NCI-H748 treated with DMSO at 0.1 percent for 48 hours (cell line): ENCODE data around the gene ZBED4.
A peak's percentile ranks its signal among the peaks of the same experiment; 100 is the strongest.

Experiments
- DNase-seq: peaks from one replicate; lab custom pipeline; 2025; lab: John Stamatoyannopoulos, UW

ZBED4 gene

GRCh38 chr22:49901457-49901856 is 47.8 kb downstream of the ZBED4 start:
- DNase-seq: no peak

DNA sequence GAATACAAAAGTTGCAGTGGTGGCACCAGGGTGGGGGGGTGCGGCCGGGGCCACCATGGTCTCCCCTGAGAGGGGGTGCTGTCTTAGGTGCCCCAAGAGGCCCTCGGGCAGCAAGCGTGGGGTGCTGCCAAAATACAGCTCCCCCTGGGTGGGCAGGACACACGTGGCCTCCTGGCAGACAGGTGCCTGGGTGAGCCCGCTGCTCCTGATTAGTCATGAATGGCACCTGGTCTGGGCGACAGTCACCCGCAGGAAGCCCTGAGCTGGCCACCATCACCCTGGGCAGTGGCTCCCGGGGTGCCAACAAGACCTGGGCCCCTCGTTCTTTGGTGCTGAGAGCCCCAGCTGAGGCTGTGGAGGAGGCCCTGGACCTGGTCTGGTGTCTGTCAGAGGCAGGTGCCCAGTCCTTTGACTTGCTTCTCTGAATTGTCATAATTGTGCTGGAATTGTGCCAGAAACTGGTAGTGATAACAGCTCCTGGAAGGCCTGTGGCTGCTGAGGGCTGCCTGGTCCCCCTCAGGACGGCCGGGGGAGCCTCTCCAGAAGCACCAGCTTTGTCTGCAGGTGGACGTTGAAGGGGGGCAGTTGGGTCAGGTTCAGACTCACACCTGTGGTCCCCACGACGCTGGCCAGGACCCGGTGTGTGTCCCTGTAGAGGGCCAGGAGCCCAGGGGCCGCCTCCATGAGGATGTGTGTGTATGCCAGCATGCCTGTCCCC is 49.8 kb downstream of the ZBED4 start:
- no peak for DNase-seq

- no peak for DNase-seq
Measured at GRCh38 chr22:49904040-49904369, 50.4 kb downstream of the ZBED4 start.

- DNase-seq: no peak
Measured at GRCh38 chr22:49905465-49905864, 51.8 kb downstream of the ZBED4 start.

- no peak for DNase-seq
Measured at GRCh38 chr22:49906071-49906798, 52.6 kb downstream of the ZBED4 start.

- no peak for DNase-seq
Measured at GRCh38 chr22:49906799-49907290, 53.2 kb downstream of the ZBED4 start.

DNA sequence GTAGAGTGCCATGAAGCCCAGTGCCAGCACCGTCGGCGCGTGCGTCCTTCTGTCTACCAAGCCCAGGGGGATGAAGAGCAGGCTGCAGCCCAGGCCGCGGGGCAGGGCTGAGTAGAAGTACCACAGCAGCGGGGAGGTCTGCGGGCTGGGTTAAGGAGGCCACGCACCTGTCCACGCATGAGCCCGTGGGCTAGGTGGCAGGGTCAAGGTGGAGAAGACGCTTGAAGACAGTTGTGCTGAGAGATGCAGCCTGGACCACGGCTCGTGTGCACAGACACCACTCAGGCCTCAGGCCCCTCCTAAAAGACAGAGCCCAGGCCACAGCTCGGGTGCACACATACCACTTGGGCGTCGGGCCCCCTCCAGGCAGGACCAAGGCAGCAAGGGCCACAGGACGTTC is 54.2 kb downstream of the ZBED4 start:
- no peak for DNase-seq

GRCh38 chr22:49909476-49910205 is 56.0 kb downstream of the ZBED4 start:
- DNase-seq: no peak

DNA sequence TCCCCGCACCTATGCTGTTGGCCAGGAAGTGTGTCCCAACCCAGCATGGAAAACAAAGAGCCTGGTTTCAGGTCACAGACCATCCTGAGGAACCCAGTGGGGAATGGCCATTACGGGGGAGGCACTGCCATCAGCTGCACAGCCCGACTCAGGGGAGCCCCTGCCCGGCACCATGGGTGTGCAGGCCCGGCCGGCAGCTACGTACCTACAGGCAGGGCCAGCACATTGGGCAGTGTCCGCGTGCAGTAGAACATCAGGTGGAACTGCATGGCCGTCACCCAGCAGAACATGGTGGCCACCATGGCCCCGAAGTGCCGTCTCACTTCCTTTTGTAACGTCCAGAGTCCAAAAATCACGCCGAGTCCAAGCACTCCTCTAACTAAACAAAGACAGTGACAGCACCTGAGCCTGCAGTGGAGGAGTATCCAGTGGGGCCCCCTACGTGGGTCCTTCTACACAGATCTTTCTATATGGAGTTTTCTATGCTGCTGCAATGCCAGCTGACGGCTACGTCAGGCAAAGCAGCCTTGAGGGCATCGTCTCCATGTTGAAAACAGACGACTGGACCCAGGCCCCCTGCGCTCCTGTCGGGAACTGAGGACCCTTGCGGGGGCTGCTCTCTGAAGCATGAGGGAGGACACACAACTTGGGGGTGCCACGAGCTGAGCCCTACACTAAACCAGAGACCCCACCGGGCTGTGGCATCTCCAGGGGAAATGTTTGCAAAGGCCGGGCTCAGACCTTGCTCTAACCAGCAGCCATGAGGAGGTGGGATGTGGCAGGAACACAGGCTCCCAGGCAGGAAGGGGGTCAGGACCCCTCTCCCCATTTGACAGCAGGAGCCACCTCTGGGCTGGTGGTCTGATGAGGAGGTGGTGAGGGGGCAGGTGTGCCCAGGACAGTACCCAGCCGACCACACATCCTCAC is 56.8 kb downstream of the ZBED4 start:
- no peak for DNase-seq

DNA sequence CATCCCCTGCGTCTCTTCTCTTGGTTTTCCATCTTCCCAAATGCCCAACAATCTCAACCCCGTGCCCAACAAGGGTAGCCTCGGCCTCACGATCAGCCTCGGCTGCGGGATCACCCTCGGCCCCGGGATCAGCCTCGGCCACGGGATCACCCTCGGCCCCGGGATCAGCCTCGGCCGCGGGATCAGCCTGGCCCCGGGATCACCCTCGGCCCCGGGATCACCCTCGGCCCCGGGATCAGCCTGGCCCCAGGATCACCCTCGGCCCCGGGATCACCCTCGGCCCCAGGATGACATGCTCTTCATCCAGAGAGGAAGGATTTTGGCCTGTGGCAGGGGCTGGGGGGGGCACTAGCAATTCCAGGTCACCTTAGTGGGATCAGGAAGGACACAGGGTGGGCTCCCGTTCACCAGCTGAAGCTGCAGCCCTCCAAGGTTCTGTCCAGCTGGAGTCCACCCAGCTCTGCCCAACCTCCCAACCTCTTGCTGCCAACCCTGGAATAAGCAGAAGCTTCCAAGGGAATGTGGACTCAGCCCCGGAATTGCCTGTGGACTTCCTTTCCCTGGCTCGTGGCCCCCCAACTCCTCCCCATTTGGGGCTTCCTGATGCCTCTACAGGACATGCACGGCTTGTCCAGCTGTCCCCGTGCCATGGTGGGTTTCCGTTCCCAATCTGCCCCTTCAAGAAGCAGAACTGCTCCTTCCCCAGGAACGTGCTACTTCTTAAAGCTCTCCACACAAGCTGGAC is 58.4 kb downstream of the ZBED4 start:
- DNase-seq: no peak

- no peak for DNase-seq
Measured at GRCh38 chr22:49913026-49913425, 59.4 kb downstream of the ZBED4 start.

DNA sequence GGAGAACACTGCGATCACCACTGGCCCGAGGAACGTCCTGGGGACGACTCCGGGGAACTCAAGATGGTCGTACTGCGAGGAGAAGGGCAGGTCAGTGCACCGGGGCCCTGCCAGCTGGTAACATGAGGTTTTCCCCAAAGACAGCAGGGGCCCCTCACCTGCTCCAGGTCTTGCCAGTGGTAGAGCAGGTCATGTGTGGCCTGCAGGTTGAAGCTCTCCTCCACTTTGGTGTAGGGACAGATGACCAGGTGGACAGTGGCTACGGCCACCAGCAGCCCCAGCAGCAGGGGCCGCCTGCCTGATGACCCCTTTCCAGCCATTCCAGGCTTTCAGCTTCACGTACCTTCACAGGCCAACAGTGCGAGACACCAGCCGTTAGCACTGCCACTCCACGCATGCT is 59.8 kb downstream of the ZBED4 start:
- DNase-seq: no peak

DNA sequence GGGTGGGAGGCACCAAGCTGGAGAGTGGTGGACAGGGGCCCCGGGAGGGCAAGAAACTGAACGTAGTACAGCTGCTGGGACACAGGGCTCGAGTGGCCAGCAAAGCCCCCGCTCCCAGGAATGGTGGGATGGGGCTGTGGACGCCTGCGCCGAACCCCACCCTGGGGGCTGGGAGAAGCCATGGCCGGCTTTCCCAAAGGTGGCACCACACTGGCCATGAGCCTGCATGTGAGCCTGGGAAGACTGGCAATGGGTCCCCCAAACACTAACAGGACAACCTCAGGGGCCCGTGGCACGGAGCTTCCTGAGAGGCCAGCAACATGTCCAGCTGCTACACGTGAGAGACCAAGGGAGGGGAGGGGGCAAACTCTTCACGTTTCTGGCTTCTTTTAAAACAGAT is 60.6 kb downstream of the ZBED4 start:
- no peak for DNase-seq

DNA sequence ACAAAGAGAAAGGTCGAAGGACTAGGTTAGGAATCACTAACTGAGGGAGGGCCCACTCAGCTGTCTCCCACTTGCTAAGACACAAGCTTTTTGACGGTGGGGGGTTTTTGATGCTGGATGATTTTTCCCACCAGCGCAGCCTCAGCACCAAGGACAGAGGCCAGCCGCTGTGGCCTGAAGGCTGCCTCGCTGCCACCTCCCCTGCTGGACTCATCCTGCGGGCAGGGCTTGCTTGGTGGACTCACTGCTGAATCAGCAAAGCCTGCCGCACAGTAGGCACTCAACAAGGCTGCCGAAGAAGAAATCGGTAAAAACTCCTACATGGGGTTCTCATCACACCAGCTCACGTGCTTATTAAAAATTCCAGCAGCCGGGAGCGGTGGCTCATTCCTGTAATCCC is 62.0 kb downstream of the ZBED4 start:
- DNase-seq: no peak

GRCh38 chr22:49916831-49917230 is 63.2 kb downstream of the ZBED4 start:
- DNase-seq: no peak

- DNase-seq: peak; percentile 88
Measured at GRCh38 chr22:49917974-49918910, 64.6 kb downstream of the ZBED4 start, which contains the start of the genes ALG12 and CRELD2. ALG12 (minus strand) TSS chr22:49918438; CDS start chr22:49913765, 4,673 bp downstream. CRELD2 (plus strand) TSS chr22:49918634; CDS start chr22:49918770, 136 bp downstream.

DNA sequence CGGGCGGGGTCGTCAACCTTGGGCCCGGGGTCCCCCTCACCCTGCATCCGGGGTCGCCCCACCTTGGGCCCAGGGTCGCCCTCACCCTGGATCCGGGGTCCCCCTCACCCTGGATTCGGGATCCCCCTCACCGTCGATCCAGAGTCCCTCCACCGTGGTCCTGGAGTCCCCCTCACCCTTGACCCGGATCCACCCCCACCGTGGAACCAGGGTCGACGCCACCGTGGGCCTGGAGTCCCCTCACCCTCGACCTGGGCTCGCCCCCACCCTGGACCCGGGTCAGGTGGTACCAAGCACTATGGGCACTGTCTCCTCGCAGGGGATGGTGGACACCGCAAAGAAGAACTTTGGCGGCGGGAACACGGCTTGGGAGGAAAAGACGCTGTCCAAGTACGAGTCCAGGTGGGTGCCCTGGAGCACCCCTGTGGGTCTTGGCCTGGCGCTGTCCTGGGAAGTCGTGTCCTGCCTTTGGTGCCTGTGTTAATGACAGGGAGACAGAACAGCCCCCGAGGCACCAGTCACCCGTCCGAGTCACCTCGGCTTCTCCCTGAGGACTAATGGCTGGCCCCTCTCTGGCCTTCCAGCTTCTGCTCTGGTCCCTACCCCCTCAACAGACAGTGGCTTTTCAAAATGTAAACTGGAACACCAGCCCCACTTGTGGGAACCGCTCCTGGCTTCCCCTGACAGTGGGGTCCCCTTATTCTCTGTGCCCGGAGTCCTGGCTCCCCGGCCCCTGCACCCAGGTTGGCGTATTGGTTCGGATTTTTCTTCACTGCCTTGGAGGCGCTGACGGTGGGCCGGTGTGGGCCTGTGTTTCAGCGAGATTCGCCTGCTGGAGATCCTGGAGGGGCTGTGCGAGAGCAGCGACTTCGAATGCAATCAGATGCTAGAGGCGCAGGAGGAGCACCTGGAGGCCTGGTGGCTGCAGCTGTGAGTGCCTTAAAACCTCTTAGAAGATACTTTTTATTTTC is 65.6 kb downstream of the ZBED4 start:
- DNase-seq: no peak

DNA sequence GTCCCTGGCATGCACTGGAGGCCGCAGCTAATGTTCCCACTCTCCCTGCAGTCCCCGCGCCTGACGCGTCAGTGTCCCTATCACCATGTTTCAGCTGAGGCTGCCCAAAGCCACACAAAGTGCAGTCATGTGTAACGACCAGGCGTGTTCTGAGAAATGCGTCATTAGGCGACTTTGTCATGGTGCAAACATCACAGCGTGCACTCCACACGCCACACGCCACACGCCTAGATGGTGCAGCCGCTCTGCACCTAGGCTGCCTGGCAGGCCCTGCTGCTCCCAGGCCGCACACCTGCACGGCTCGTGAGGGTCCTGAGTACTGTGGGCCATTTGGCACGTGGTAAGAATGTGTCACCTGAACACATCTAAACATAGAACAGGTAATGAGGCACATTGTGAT is 67.2 kb downstream of the ZBED4 start:
- no peak for DNase-seq
